NCI-H1092 (cell line): Measurements from ENCODE around the gene BEND5.
A peak's percentile ranks its signal among the peaks of the same experiment; 100 is the strongest.

Source experiments
- DNase-seq: peaks from one replicate; lab custom pipeline; 2025; lab: John Stamatoyannopoulos, UW

The BEND5 gene

DNA sequence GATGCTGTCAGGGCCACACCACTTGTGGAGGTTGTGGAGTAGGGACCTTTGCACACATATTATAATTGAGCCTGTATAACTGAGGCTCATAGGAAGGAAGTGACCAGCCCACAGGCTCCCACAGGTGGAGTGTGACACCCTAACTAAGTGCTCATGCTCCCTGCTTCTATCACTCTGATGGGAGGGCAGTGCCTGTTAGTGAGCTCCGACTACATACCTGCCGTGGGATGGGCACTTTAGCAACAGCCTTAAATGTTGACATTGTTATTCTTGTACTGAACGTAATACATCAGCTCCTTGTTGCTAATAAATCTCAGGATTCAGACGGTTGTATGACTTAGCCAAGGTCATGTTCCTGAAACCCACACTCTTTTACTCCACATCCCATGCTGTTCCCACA, 58.0 kb downstream of the BEND5 start:
- no peak for DNase-seq

DNA sequence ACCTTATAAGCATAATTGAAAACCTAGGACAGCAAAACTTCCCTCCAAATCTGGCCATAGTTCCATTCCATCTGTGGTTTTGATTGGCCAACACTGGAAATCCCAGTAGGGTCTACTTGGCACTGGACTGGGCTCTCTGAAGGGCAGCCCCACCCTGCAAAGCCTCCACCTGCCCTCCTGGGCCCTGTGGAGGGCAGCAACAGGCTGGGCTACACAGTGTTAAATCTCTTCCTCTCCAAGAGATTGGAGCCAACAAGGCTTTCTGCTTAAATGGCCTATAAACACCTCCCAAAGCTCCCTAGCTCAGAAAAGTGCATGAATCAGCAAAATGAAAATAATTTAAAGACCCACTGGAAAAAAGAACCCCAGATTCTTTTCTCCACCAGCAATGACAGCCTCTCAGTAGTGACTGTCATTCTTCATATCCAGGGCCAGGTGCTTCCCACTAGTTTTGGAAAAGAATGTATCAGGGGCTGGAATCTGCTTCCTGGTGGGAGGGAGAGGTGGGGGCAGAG, 58.5 kb downstream of the BEND5 start:
- DNase-seq = no peak

DNA sequence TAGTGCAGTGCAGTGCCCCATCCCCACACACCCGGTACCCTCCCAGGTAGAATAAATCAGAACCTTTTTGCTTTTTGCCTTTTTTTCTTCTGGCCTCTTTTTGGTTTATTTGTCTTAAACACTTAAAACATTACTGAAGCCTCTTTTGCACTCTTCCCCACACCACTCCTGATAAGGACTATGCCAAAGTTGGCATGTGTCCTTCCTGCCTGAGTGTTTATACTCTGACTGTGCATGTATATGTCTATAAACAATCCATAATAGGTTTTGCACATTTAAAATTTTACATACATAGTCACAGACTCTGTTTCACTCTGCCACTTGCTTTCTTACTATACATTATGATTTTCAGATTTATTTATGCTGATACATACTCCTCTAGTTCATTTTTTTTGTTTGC, 59.6 kb downstream of the BEND5 start:
- no peak for DNase-seq

DNA sequence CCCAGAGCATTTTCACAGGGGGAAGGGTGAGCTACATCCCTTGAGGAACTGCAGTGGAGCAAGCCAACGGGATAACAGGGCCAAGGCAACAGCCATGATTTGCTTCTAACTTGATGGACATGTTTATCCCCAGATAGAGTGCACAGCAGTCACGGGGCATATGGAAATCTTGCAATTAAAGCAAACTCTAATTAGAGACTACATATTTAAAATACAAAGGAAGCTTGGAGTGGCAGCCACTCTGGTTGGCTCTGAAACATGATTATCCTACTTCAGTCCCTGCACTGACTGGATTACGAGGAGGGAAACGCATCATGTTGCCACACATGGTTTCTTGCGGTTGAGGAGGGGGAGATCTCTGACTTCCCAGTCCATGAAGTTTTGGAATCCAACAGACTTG, 60.8 kb downstream of the BEND5 start:
- no peak for DNase-seq

DNA sequence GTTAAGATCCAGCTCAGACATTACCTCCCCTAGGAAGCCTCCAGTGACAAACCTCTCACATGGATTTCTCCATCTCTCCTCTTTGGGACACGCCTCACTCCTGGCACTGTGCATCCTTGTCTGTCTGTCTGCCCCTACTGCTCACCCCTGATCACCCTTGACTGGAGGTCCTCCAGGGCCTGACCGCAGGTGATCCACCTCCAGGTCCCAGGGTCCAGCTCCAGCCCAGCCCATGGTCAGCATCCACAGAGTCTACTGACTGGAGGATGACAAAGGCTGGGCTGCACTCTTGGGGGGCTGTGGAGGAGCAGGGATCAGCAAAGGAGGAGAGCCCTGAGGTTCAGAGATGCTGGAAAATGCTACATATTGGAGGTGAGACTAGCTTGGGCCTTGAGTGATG, 65.8 kb downstream of the BEND5 start:
- no peak for DNase-seq

DNA sequence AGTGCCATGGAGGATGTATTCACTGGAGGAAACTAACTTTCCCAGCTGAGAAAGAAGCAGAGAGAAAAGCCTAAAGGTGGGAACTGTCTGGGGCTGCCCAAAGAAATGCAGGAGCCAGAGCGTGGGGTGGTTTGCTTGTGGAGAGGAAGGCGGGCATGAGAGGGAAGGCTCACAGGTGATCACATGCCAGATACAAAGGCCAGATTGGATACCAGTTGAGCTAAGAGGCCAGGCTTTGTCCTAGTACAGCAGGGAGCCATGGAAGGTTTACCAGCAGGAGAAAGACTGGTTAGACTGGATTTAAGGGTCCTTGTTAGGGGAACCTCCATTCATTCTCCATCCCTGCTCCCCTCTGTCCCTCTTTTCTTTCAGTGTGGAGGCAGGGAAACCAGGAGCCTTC, 66.4 kb downstream of the BEND5 start:
- DNase-seq = no peak

DNA sequence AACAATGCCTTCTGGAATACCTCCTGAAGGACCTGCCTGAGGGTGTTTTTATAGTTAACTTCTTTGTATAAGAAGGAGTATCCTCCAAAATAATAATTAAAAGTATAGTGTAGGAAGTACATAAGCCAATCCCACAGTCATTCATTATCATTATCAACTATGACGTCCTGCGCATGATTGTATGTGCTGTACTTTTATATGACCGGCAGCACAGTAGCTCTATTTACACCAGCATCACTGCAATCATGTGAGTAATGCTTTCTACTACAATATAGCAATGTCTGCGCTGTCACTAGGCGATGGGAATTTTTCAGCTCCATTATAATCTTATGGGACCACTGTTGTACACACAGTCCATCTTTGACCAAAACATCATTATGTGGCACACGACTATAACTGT, 72.0 kb downstream of the BEND5 start:
- DNase-seq = no peak

DNA sequence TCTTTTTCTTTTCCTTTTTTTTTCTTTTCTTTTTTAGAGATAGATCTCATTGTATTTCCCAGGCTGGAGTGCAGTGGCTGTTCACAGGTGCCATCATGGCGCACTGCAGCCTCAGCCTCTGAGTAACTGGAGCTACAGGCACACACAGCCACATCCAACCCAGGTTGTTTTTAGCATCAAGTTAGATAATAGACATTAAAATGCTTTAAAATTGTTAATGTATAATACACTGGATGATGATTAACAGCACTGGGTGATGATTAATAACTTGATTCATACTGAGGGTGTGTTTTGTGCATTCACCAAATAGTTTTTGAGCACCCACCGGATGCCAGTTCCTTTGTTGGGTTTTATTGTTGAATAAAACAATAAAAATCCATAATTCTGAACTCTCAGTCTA, 75.2 kb downstream of the BEND5 start:
- no peak for DNase-seq

DNA sequence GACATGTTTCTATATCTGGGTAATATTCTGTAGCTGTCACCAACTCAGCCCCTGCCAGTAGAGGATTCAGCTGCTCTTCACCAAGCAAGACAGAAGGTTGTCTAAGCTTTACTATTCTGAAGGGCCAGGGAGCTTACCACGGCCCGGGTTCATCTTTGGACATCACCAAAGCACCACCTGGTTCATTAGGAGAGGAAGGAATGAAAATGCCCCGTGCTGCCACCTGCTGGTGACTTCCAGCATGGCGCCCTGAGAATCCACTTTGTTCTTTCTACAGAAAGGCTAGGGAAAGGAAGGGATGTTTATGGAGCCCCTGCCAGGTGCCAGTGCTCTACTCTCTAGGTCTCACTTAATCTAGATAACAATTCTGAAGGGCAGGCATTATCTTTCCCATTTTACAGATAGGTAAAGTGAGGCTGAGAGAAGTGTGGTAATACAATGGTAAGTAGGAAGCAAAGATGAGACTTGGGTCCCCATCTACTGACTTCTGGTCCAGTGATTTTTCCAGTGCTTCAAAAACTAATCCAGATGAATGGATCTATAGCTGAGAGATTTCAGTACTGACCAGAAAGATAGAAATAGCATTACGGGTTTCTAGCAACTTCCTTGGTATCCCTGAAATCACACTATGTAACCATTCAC, 79.5 kb downstream of the BEND5 start:
- DNase-seq = peak; percentile 62

DNA sequence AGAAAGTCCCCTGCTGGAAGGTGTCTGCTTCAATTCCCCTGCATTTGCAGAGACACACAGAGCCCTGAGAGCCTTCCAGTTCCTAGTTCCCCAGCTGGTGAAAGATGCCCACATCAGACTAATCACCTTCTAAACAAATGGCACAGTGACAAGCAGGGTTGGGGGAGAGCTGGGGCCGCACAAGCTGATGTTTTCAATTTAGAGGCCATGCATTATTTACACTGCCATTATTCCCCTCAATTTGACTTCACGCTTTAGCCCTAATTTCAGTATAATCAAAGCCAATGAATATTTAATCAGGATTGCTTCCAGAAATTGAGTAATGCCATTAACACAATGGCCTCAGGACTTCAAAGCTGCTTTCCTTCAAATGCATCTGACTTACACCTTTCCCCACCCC, 81.5 kb downstream of the BEND5 start:
- peak; percentile 51 for DNase-seq

DNA sequence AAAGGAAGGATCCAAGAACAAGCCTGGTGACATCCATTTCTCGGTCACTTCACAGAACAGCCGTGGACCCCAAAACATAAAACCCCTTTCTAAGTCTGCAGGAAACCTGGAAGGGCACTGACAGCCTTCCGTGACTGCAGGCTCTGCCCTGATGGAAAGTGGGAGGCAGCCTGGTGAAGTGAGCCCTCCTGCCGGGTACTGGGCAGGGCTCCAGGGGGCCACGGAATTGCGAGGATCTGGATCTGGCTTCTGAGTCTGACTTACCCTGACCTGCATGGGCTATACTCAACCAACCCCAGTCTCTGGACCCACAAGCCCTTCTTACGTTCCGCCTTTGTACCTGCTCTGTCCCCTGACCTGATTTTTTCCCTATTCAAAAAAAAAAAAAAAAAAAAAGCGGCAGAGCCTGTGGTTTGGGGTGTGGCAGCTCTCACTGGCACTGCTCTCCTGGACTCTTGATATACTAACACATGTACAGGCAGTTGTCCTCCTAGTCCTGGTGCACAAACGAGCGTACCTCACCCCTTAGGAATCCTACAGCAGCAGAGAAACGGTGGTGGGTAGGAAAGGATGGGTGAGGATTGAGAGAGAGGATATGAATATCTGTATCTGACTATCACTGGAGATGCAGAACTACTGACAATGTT, 82.9 kb downstream of the BEND5 start:
- DNase-seq = no peak

DNA sequence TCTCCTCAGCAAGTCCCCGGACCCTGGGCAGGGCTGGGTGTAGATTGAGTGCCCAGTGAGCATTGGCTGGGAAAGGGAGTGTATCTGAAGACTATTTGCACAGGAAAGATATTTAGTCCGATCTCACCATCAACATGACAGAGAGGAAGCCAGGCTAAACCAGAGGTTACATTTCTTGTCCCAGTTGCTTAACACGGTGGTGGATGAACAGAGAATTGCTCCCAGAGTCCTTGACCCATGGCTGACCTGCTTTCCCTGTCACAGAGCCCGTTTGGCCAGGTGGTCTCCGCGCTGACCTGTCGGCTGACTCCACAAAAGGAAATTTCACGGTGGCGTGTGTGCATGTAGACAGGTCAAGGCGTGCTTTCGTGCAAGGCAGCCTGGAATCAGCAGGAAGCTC, 83.5 kb downstream of the BEND5 start:
- DNase-seq = no peak

DNA sequence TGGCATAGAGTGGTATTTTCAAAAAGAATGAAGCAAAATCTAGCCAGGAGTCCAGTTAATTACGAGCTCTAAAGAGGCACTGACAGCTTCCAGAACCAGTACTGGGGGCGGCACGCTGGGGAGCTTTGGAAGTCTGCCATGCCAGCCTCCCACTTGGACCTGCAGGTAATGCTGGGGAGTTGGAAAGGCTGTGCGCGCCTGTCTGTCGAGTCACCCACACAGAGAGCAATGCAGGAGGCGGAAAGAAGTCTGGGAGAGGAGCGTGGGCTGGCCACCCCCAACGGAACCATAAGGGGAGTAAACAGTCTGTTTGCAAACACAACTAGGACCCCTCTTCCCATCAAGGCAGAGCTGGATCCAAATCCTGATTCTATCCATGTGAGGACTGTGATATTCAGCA, 84.5 kb downstream of the BEND5 start:
- no peak for DNase-seq

DNA sequence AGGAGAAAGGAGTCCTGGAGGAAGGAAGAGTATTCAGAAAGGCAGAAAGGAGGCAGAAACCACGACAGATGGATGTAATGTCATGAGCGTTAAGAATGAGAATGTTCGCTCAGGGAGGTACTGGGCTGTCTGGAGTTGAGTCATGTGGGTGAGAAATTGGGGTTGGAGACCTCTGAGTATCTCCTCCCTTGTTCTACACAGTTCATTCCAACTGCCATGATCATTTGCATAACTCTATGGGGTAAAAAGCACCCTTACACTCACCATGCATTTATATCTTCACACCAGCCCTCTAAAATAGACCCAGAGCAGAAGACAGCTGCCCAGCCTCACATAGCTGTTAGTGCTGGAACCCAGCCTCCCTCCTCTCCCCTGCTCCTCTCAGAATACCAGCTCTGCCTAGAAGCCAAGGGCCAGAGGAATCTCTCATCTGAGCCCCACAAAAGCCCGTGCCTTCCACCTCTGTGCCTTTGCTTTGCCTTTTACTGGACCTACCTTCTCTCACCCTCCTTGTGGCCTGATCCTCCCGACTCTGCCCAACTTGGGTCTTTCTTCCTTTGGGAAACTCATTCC, 85.2 kb downstream of the BEND5 start:
- DNase-seq = no peak

DNA sequence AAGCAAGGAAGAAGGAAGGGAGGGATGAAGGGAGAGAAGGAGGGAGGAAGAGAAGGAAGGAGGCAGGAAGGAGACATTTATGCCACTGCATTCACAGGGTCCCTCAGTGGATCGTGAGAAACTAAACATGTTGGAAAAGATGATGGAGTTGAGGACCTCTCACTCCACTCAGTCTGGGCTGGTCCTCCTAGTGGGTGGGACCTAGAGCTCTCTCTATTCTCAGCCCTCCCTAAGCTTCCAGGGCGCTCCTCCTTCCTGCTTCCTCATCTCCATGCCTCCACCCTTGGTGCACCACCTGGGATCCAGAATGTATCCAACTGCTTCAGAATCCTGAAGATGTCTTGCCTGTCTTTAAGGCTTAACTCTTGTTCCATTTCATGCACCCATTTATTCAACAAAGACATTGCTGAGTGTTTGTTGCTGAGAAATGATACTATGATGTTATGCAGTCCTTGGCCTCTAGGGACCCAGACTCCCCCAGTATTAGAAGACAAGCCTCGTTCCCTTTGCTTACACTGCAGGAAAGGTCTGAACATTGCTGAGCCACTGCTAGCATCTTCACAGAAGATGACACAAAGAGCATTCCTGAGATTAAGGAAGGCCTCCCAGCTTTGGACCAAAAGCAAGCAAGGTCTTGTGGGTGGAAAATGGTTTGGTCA, 88.5 kb downstream of the BEND5 start:
- DNase-seq = no peak

DNA sequence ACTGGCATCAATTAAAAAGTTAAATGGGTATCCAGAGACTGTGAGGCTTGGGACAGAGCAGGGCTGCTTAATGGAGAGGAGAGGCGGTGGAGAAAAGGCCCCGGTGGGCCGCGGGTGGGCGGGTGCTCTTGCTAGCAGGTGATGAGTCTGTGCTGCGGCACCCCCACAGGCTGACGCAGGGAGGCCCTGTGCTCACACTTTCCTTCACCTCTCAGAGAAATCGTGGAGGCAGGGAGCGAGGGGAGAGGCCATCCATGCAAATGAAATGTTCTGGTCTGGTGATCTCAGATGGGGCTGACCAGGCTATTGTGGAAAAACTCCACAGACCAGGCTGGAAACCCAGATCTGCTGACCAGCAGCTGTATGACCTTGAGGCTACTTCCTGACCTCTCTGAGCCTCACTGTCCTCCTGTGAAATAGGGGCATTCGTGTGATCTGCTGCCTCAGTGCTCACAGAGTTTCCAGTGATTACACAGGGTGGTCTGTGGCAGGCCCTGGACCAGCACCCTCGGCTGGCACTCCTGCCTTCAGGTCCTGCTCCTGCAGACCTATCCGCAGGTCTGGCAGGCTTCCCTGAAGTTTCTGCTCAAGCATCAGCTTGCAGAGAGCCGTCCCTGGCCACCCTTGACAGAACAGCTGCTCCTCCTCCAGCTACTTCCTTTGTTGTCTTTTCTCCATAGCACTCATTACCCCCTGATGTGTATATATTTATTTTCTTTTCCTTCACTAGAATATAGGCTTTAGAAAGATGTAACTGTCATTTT, 89.2 kb downstream of the BEND5 start:
- DNase-seq = no peak

DNA sequence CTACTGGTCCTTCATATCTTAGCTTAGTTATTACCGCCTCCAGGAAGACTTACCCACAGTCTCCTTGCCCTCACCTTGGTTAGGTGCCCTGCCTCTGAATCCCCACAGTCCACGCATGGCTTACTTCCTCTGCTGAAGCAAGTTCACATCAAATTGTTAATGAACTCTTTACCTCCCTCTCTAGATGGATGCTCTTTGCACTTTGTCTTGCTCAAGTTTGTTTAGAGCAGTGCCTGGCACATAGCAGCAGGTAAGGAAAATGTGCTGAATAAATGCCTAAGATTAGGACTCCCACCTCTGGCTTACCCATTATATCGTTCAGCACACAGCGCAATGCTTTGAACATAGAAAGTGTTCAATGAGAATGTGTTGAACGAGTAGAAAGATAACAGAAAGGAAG, 90.5 kb downstream of the BEND5 start:
- DNase-seq = no peak

DNA sequence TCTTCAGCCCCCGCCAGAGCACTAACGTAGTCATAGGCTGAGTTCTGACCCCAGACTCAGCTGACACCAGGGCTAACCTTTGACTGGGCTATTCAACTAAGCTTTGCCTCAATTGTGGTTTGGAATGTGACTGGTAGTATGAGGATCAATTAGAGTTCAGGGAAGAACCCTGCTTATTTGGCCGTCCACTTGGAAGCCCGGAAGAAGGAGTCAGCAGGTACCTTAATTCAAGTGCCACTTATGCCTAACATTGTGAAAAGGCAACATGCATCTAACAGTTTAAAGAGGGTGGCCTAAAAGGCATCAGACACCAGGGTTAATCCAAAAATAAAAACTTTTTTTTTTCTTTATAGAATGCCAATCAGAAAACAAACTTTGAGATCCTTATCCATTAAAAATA, 92.3 kb downstream of the BEND5 start:
- no peak for DNase-seq

DNA sequence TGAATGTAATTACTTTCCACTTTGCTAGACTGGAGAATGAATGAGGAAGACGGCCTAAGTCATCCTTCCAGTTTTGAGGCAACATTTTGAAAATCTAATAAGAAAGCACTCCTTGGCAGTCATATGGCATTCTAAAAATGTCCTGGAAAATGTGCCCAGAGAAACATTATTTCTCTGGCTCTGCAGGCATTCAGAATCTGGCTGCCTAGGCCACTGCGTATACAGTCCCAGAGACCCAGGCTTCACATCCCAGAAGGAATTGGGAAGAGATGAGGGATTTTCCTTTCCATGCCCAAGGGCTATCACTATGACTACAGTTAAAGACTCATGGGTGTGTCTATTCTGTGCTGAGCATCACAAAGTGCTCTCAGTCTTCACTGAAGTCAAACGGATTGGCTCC, 92.9 kb downstream of the BEND5 start:
- DNase-seq = no peak

DNA sequence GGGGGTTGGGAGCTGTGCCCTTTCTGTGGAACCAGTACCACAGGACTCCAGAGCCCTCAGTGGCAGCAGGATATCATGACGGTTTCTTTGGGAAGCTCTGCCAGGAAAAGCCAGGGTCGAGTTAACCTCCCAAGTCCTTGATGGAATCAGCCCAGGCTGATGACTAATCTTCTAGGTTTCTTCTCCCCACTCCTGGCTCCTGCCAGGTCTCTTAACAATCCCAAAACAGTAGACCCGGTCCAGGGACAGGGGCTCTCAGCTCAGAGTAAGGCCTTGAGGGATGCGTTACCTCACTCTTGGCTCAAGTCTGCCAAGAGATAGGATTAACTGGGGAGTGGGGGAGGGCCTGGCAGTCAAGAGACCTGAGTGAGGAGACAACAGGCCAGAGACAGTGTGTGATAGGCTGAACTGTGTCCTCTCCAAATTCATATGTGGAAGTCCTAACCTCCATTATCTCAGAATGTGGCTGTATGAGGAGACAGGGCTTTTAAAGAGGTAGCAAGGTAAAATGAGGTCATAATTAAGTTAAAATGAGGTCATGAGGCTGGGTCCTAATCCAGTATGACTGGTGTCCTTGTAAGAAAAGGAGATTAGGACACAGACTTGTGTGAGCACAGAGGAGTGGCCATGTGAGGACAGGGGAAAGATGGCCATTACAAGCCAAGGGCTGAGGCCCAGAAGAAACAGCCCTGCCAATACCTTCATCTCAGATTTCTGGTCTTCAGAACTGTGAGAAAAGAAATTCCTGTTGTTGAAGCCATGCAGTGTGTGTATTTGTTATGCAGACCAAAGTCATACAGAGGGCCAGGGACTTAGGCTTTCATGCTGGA, 95.0 kb downstream of the BEND5 start:
- no peak for DNase-seq

DNA sequence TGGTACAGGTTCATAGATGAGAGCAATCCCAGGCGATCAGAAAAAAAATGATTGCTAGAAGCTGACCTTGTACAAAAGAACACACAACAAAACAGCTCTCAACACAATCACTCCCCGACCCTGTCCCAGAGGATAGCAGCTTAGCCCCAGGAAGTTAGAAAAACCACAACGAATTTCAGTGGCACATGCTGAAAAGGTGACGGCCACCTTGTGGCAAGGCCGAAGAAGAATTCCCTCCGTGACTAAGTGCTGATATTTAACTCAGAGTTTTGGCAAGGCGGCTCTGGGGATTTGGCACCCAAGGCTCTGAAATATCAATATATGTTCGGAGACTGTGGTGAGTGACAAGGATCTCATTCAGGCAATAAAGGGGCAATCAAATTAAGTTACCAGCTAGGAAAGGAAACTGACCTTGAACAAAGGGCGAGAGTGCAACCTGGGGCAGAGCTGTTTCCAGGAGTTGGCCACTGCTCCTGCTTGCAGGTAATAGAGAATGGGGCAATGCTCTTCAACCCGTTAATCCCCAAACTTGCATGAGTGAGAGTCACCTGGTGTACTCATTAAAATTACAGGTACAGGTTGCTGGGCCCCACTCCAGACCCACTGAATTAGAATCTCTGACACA, 96.2 kb downstream of the BEND5 start:
- DNase-seq = no peak
